Measurements from ENCODE around the gene CKS1B.

The CKS1B gene

DNA sequence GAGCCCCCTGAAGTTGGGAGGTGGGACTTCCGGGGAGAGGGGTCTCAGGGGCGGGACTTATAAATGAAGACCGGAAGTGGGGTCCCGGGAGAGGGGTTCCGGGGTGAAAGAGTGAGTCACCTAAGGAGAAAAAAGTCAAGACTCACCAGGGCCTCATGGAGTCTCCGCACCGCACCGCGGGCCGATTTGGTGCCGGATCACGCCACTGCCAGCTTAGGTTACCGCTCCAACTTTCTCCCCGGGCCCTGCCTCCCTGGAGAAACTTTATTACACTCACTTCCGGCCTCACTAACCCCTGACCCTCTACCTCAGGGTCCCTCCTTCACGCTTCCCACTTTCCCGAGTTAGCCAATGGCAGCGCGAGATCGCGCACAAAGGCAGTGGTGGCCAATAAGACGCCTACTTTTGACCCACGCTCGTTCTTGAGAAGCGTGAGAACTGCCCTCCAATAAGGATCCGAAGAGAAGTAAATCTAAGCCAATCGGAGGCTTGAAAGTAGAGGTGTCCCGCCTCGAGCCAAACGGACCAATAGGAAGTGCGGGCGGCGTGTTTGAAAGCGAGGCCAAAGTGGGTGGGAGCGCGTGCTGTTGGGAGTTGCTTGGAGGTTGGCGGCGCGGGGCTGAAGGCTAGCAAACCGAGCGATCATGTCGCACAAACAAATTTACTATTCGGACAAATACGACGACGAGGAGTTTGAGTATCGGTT lies at the start of gene CKS1B:
TSS of gene CKS1B (plus strand) at position 580 of the 706 bp plus-strand sequence. CDS start at position 645, 65 bp downstream.
- peak; percentile 100 for DNase-seq

DNA sequence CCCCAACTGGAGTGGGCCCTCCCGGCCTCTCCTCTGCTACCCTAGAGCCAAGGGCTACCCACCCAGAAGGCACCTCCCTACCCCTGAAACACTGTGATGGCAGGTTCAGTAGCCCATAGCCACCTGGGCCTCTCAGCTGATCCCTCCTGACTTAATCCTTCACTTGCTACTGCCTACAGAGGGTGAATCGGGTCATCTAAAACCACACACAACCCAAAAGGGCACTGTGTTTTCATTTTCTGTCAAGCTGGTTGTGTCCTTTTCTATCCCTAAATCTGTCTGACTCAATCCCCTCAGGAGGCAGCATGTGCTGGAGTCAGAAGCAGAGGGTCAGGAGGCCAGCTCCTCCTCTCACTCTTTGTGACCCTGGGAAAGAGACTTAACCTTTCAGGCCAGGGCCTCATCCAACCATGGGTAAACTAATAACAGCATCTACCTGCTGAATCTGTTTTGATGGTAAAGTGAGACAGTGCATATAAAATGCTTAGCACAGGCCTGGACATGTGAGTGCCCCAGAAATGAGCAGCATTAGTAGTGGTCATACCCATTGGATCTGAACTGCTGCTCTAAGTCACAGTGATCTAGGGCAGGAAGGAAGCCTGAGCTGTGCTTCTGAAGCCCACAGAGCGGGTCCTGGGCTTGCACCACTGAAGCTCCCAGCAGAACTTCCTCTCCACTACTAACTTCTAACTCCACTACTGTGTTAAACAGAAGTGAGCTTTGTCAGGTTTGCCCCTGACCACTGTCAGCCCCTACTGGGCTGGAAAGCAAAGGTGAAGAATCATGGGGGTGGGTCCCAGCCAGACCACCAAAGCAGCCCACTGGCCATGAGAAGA lies 48.9 kb upstream of the CKS1B start:
- DNase-seq = no peak

- no peak for DNase-seq
Measured at GRCh38 chr1:154926201-154926600, 48.3 kb upstream of the CKS1B start.

- DNase-seq = no peak
Measured at GRCh38 chr1:154931940-154932487, 42.5 kb upstream of the CKS1B start.

- no peak for DNase-seq
Measured at GRCh38 chr1:154934358-154934948, 40.0 kb upstream of the CKS1B start.

DNA sequence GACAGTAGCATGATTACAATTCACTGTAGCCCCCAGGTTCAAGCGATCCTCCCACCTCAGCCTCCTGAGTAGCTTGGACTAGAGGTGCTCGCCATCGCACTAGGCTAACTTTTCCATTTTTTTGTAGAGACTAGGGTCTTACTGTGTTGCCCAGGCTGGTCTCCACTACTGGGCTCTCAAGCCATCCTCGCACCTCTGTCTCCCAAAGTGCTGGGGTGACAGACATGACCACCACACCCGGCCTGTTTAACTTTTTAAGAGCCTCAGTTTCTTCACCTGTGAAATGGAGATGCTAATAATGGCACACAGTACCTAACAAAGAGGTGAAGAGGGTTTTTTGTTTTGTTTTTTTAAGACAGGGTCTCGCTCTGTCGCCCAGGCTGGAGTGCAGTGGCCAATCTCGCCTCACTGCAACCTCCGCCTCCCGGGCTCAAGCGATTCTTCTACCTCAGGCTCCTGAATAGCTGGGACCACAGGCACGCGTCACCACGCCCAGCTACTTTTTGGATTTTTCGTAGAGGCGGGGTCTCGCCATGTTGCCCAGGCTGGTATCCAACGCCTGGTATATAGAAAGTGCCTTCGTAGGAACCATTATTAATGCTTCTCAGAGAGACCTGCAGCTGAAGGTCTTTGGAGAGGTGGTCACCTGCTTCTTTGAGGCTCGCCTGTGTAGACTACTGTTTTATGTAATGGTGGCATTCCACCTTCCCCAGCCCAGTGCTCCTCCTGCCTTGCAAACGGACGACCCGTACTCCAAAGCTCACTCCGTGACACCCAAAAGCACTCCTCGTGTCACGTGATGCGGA lies 38.5 kb upstream of the CKS1B start:
- no peak for DNase-seq

DNA sequence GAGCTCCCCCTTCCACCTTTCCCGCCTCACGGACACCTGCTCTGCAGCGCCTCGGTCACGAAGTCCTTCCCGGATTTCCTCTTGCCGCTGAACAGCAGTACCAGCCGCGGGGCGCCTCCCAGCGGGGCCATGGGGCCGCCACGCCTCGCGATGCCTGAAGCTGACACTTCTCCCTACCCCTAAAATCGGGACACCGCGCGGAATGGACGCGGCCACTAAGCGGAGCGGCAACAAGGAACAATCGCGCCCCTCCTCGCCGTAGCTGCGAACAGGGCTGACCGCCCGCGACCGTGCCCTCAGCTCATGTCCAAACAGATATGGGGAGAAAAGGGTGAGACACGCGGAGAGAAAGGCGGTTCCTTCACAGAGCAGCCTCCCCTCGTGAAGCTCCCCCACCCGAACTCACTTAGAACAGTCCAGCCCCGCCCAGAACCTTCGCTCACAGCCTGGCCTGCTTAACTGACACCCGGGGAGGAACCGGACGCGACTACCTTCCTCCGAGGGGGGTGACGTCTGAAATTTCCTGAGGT lies 37.9 kb upstream of the CKS1B start, which contains the start of gene PMVK:
TSS of gene PMVK (minus strand) at position 165 of the 530 bp plus-strand sequence. CDS start at position 131, 34 bp downstream.
- peak; percentile 98 for DNase-seq

- DNase-seq = peak; percentile 95
Measured at GRCh38 chr1:154937085-154937987, 37.1 kb upstream of the CKS1B start.

DNA sequence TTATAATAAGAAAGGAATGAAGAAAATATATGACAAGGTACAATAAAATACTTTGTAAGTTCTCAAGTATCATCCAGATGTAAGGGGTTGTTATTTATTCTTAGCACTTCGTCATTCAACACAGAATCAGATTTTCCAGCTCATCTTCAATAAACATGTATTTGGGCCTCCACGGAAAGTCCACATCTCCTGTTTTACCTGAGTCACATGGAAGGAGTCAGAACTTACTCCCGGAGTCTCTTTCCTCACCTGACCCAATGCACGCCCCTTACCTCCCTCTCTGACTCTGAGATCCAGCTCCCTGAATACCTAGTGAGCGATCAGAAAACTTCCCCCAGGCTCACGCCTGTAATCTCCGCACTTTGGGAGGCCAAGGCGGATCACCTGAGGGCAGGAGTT lies 36.5 kb upstream of the CKS1B start:
- no peak for DNase-seq

DNA sequence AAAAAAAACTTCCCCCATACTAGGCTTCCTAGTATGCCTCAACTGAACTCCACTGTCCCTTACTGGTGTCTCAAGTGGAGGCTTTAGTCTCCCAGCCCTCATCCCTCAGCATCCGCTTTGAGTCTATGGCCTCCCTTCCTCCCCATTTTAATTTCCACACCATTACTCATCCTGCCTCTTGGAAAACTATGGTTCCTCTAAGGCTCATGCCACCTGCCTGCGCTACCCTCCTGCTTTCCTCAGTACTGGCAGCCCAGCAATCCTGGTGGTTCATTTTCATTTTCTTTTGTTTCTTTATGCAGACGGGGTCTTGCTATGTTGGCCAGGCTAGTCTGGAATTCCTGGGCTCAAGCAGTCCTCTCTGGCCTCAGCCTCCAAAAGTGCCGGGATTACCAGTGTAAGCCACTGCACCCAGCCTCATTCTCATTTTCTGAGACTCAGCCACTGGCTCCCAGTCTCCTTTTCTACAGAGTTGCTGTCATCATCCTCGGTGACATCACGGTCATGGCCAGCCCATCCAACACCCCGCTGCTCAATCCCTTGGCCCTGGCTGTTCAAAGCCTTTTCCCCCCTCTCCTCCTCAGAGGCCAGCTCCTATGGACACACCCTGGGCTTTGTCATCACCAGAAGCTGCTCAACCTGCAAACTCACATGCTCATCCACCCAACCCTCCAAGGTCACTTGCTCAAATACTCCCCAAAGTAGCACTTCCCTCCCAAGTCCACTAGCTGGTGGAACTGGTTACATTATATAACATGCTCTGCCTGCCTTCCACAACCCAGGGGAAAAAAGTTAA lies 35.7 kb upstream of the CKS1B start:
- DNase-seq = no peak

GRCh38 chr1:154940213-154940560 lies 34.3 kb upstream of the CKS1B start:
- no peak for DNase-seq

DNA sequence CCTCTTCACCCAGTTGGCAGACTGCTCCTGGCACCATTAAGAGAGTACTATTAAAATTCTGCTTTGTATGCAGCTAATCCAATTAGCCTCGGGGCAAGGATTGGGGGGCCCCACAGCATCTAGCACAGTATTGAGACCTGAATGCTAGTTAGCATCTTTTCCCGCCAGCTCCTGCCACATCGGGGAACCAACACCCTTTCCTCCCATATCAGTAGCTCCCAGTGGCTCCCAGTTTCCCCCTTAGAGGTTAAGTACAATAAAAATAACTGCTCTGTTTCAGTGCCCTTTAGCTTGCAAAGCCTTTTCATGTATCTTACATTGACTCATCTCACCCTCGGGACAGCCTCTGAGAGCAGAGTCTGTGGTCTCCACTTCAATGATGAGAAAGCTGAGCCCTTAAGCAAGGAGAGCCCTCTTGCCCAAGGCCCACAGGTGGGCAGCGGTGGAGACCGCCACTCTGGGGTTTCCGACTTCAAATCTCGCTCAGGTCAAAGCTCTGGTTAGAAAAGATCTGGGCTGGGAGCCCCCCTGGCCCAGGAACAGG lies 33.8 kb upstream of the CKS1B start:
- DNase-seq = peak; percentile 37

DNA sequence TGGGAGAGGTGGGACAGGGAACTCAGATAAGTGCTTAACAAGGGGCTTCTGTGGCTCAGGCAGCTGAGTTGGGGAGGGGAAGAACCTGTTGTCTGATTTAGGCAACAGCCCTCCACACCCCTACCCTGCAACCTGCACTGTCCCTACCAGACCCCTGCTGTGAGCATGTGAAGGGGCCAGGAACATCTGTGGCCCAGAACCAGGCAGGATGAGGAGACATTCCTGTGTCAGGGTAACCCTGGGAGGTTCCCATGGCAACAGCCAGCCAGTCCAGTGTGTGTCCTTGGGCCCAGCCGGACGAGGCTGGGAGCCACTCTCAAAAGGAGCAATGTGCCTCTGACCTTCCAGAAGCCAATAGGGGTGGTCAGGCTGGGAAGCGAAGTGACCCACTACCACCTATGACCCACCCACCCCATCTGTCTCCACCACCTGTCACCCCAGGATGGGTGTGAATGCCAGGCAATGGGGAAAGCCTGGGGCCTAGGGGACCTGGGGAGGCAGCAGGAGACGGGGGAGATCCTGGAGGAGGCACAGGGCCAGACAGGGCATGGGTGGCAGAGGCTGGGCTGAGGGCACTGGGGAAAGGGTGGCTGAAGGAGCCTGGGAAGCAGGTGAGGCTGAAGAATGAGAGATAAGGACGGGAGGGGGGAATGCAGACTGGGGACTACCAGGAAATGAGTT lies 33.0 kb upstream of the CKS1B start:
- no peak for DNase-seq

GRCh38 chr1:154943649-154944400 lies 30.7 kb upstream of the CKS1B start:
- DNase-seq = peak; percentile 53

DNA sequence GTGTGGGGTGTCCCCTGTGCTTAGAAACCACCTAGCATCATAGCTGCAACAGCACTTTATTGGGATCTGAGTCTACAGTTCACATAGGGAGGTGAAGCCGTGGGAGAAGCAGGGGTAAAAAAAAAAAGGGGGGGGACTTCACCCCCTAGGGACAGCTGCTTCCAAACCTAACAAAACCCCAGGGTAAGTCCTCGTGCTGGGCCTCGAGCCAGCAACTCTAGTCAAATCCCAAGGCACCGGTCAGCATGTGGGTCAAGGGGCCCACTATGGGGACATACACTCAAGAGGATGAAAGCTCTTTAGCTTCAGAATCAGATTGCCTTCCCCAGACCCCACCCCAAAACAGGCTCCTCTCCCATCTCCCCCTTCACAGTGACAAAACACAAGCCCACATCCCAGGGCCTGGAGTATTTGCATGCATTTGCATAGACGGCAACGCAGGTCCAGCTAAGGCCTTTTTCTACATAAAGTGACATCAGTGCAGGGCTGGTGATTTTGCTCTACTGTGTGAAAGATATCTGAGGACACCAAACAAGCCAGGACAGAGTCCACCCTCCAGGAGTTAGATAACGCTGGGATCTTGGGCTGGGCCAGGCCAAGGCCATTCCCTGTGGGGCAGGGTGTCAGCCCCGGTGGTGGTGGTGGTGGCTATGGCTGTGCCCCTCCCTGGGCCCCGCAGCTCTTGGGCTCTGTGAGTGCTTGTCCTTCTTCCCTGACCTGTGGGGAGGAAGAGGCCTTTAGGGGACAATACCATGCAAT lies 29.9 kb upstream of the CKS1B start:
- no peak for DNase-seq

DNA sequence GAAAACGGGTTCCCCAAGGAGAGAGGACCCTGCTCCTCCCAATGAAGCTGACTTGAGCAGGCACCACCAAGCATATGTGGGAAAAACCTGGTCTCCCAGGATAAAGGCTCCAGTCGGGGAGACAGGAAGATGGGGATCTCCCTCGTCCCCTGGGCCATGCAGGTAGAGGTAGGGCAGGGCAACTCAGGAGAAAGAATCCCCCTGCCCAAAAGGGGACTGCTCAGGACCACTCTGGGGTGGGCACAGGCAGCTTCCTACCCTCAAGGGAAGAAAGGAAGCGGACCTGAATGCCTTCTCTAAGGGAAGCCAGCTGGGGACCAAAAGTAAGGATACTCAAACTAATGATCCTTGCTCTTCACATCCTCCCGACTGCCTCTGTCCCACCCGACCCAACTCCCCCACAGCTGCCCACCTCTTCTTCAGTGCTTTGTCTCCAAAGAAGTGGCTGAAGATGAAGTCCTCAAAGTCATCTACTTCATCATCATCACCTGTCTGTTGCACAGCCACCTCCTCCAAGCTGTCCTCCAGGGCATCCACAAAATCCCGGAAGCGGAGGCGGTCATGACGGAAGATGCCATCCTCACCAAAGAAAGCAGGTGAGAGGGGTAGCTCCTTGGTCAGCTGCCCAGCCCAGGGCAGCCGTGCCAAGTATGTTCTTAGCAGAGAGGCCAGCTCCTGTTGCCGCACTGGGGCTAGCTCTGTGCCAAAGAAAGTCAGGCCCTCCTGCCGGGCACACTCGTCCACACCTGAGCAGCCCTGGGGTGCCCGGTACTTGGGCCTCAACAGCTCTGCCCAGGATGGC lies 29.1 kb upstream of the CKS1B start:
- no peak for DNase-seq
